ENCODE results near the gene RHOBTB1.

RHOBTB1 gene

GRCh38 chr10:60903096-60903495, 40.9 kb downstream of the RHOBTB1 start:
- no peak for DNase-seq

- no peak for DNase-seq
Measured at GRCh38 chr10:60901561-60902235, 42.3 kb downstream of the RHOBTB1 start.

GRCh38 chr10:60899266-60899665, 44.7 kb downstream of the RHOBTB1 start:
- DNase-seq = no peak

- DNase-seq = no peak
Measured at GRCh38 chr10:60898321-60898720, 45.7 kb downstream of the RHOBTB1 start.

- no peak for DNase-seq
Measured at GRCh38 chr10:60896810-60897209, 47.2 kb downstream of the RHOBTB1 start.

- no peak for DNase-seq
Measured at GRCh38 chr10:60896033-60896432, 48.0 kb downstream of the RHOBTB1 start.

GRCh38 chr10:60894786-60895185, 49.2 kb downstream of the RHOBTB1 start:
- DNase-seq = no peak

GRCh38 chr10:60893231-60893630, 50.8 kb downstream of the RHOBTB1 start:
- DNase-seq = no peak

- DNase-seq = no peak
Measured at GRCh38 chr10:60892571-60892970, 51.4 kb downstream of the RHOBTB1 start.

- no peak for DNase-seq
Measured at GRCh38 chr10:60890811-60891210, 53.2 kb downstream of the RHOBTB1 start.

GRCh38 chr10:60883187-60883586, 60.8 kb downstream of the RHOBTB1 start:
- no peak for DNase-seq

GRCh38 chr10:60878224-60878623, 65.8 kb downstream of the RHOBTB1 start:
- no peak for DNase-seq

GRCh38 chr10:60877777-60878120, 66.2 kb downstream of the RHOBTB1 start:
- no peak for DNase-seq

- DNase-seq = no peak
Measured at GRCh38 chr10:60877061-60877776, 66.8 kb downstream of the RHOBTB1 start.

GRCh38 chr10:60873758-60874157, 70.2 kb downstream of the RHOBTB1 start:
- DNase-seq = no peak

GRCh38 chr10:60872451-60872850, 71.5 kb downstream of the RHOBTB1 start:
- DNase-seq = no peak

GRCh38 chr10:60871215-60871614, 72.8 kb downstream of the RHOBTB1 start:
- no peak for DNase-seq

- no peak for DNase-seq
Measured at GRCh38 chr10:60870803-60871202, 73.2 kb downstream of the RHOBTB1 start.

- no peak for DNase-seq
Measured at GRCh38 chr10:60870416-60870728, 73.6 kb downstream of the RHOBTB1 start.

- DNase-seq = no peak
Measured at GRCh38 chr10:60869652-60870415, 74.2 kb downstream of the RHOBTB1 start.

- no peak for DNase-seq
Measured at GRCh38 chr10:60868946-60869345, 75.0 kb downstream of the RHOBTB1 start.

GRCh38 chr10:60865198-60865783, 78.7 kb downstream of the RHOBTB1 start:
- DNase-seq = no peak

- DNase-seq = no peak
Measured at GRCh38 chr10:60863796-60864195, 80.2 kb downstream of the RHOBTB1 start.

- DNase-seq = no peak
Measured at GRCh38 chr10:60862517-60862916, 81.5 kb downstream of the RHOBTB1 start.

Measured in stimulated activated CD4-positive, alpha-beta T cell treated with anti-CD3 and anti-CD28 coated beads, Interleukin-4, amount 100 ng/mL, for 1 hour (primary cell).